ENCODE results near the gene MRPL33.

The MRPL33 gene

DNA sequence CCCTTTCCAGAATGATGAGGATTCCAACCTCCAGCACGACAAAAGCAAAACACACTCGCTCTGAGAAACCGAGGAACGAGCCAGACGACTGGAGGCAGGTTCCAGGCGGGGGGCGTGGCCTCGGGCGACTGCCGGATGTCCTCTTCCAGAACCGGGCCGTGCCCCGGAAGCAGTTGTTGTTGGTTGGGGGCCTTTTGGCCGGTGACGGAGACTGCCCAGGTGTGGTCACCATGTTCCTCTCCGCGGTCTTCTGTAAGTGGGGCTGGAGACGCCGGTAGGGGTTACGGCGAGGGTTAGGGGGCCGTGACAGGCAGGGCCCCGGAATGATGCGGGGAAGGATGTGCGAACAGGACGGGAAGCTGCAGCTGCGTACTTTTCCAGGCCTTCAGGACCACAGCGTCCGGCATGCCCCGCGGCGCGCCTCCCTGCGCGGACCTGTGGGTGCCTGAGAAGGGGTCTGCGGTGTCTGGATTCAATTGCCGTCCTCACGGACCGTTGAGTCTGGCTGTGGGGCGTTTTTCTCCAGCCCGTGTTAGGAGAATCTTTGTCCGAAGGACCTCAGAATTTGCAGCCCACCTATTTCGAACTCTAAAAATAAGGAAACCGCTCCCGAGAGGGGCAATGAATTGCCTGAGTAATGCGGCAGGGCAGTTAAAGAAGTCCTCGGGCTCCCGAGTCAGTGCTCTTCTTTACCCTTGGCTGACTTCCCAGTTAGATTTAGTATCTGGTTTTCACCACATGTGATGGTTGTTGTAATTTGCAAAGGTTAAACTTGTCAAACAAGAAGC is at the start of gene MRPL33:
Gene MRPL33 (plus strand): TSS at position 172 of the 788 bp plus-strand sequence. CDS start 59 bp downstream, at position 231.
- peak; percentile 91 for DNase-seq

DNA sequence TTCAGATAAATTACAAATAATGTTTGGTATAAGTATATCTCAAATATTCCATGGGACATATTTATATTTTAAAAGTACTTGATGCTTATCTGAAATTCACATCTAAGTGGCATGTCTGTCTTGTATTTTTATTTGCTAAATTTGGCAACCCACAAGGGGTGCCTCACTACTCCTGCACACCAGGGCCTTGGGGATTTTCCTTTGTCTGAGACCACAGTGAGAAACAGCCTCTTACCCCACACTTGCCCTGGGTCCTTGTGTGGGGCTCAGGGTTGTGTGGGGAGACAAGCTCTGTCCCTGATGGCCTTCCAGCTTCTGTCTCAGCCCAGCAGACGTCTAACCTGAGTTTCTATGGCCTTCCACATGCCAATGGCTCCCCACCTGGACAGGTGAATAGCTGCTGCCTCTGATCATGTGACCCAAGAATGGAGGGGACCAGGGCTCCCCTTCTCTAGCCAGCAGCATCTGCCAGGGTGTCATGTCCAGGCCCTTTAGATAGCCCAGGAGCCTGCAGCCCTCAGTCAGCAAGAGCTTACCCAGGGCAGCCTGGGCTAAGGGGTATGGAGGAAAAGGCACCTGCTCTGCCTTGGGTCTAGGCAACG is 49.5 kb upstream of the MRPL33 start:
- DNase-seq: no peak

GRCh38 chr2:27723372-27724144 is 48.0 kb upstream of the MRPL33 start:
- DNase-seq: peak; percentile 68

DNA sequence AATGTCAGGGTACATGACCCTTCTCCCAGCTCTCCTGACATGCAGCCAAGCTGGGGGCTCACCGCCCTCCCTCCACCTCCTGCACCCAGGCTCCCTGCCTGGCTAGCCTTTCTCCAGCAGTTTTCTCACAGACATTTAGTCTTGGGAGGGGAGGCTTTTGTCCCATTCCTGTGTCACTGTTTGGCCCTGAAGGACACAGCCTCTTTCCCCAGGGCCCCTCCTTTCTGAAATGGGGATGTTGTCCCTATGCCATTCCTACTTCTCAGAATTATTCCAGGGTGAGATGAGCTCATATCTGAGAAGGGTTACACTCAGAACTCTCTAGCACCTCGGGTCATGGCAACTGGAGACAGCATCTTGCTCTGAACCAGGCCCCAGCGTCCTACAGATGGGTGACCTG is 47.3 kb upstream of the MRPL33 start:
- no peak for DNase-seq

GRCh38 chr2:27724905-27725701 is 46.4 kb upstream of the MRPL33 start:
- DNase-seq: no peak

DNA sequence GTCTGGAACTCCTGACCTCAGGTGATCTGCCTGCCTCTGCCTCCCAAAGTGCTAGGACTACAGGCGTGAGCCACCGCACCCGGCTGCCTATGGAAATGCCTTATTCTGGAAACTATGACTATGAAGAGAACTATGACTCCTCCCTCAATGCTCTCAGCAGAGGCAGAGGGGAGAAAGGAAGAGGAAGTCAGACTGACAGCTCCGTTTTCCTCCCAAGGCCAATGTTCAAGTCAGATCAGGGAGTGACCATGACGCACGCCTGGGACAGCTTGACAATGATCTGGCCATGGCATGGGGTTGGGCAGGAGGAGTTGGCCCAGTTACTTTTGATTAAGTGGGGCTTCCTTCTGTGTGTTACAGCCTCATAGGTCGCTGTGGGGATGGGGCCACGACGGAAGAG is 44.3 kb upstream of the MRPL33 start:
- DNase-seq: peak; percentile 90

GRCh38 chr2:27728081-27728858 is 43.2 kb upstream of the MRPL33 start:
- no peak for DNase-seq

GRCh38 chr2:27729198-27729597 is 42.3 kb upstream of the MRPL33 start:
- DNase-seq: no peak

- no peak for DNase-seq
Measured at GRCh38 chr2:27729614-27730013, 41.9 kb upstream of the MRPL33 start.

- DNase-seq: no peak
Measured at GRCh38 chr2:27730261-27730662, 41.3 kb upstream of the MRPL33 start.

- DNase-seq: no peak
Measured at GRCh38 chr2:27730980-27731691, 40.4 kb upstream of the MRPL33 start.

- no peak for DNase-seq
Measured at GRCh38 chr2:27734305-27734704, 37.2 kb upstream of the MRPL33 start.

DNA sequence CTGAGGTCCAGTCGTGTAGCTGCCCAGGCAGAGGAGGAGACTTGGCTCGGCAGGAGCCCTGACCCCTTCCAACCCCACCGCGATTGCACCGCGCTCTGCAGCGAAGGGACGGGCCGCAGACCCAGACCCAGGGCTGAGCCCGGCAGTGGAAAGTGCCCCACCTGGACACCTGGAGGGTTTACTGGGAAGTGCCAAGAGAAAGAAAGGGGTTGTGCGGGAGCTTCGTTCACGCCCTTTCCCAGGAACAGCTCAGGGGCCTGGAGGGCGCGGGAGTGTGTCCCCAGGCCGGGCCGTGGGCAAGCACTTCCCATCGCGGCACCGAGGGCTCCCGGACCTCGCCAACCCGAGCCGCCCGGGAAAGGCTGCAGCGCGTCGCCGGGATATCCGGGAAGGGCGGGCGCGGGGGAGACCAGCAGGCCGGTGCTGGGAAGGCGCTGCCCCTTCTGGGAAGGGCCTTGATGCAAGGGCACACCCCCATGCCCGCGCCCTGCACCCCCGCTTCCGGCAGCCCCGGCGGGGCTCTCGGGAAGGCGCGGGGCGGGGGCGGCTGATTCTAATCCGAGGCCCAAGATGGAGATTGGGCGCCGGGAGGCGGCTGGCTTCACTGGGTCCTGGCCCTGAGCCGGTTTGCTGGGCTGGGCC is 36.1 kb upstream of the MRPL33 start:
- DNase-seq: peak; percentile 49

DNA sequence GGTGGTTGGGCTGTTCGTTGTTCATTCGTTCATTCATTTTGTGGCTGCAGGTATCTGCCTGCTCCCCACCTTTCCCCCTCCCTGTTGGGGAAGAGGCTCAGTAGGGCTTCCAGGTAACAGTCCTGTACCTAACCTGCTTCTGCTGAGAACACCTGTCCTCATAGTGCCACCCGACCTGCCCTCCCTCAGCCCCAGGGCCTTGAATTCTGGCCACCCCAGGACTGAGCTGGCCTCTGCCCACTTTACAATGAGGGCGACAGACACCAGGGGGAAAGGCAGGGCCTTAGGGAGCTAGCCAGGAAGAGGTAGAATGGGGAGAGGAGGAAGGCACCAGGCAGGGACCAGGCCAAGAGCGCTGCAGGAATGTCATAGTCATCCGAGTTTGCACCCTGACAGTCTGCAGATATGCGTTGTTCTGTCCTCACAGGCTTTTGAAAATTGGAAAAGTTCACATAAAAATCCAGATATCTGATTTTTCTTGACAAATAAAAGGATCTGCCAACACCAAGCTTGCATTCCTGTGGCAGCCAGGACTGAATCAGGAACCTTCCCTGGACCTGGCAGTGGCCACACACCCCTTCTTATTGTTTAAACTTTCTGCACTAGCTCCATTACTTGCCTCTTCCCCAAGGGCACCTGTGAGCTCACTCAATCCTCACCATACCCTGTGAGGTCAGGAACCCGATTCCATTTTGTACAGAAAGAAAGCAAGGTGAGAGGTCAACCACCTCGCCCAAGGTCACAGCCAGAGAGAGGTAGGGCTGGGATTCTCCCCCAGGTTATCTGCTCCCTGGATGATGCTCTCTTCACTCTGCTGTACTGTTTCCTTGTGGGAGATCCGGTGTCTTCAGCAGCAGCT is 35.3 kb upstream of the MRPL33 start:
- no peak for DNase-seq

- no peak for DNase-seq
Measured at GRCh38 chr2:27736890-27737204, 34.7 kb upstream of the MRPL33 start.

GRCh38 chr2:27737676-27738348 is 33.7 kb upstream of the MRPL33 start:
- DNase-seq: peak; percentile 72

DNA sequence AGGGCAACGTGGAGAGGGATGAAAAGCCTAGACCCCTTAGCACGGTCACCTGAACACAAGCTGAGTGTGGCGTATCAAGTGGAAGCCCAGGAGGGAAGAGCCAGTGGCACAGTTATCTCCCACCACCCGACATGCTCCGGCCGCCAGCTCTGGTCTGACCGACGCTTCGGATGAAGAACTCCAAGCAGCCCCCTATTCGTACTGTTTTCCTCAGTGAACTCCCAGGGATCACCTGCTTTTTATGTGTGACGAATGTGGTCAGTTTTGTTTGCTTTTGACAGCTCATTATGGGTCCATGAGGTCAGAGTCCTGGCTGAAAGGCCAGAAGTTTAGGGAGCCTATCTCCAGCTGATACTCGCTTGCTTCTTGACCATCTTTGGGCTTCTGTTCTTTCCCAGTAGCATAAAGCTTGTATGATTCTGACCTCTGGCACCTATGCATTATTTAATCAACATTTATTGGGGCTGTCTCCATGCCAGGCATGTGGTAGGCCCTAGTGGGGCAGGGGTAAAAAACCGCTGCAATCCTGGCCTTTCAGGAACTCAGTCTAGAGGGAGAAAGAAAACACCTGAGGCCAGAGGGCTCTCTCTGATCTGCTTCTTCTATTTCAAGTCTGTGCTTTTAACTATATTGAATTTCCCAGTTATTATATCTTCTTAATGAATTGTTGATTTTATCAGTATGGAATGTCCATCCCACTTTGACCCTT is 33.0 kb upstream of the MRPL33 start:
- DNase-seq: no peak

GRCh38 chr2:27739058-27739373 is 32.5 kb upstream of the MRPL33 start:
- DNase-seq: no peak

DNA sequence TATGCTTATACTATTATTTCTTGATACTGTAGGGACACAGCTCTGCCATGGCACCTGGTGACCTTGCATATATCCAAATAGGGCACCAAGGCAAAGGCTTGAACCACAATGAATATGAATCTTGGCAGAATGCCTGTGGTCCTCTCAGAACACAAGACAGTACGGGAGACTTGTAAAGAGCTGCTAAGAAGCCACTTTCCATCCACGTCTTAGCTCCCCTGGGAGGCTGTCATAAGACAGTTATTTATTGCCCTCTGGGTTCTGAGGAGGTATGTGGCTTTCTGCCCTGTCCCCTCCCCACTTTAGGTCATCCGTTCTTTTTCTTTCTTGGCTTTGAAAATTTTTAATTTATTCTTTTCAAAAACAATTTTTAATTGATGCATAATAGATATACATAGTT is 29.8 kb upstream of the MRPL33 start:
- no peak for DNase-seq

Measured in inflammatory macrophage treated with lipopolysaccharide for 4 hours (primary cell).